Mammary epithelial cell (primary cell): Measurements from ENCODE around the gene C9orf152.
"Not testable (repeated sequence)": the region's sequence is repeated elsewhere in the genome, so short reads cannot be mapped to it uniquely, and the experiment has no call there.

Experiments used
- CTCF ChIP-seq, 2 donors: IDR thresholded peaks in 1 of 2; conservative IDR thresholded peaks in 1 of 2; 2 replicates each; pipeline ENCODE4 v1.5.1; 2011 to 2012; ENCODE audit warnings: inconsistent platforms in 2 of 2, low read length in 2 of 2, mild to moderate bottlenecking in 2 of 2, control low read depth in 1 of 2, low read depth in 1 of 2; ENCODE audit not compliant: insufficient read depth in 1 of 2; ENCODE audit errors: extremely low read depth in 1 of 2
- EZH2 ChIP-seq: IDR thresholded peaks from 2 replicates; pipeline ENCODE4 v1.6.1; 2012; ENCODE audit warnings: low read length, inconsistent platforms, borderline replicate concordance

- not testable (repeated sequence) for TF ChIP-seq CTCF (conservative IDR thresholded peaks at IDR 0.05 in 1 of 2, IDR thresholded peaks at IDR 0.05 in 1 of 2; ENCODE audit: extremely low read depth in 1 of 2, insufficient read depth in 1 of 2, low read depth in 1 of 2, low read length in 2 of 2); EZH2
Measured at GRCh38 chr9:110205612-110206011, 2.3 kb downstream of the C9orf152 start.
